Epidermal melanocyte (primary cell): ENCODE measurements around the gene FCMR.
A peak's percentile ranks its signal among the peaks of the same experiment; 100 is the strongest.
"Not testable (repeated sequence)": the region's sequence is repeated elsewhere in the genome, so short reads cannot be mapped to it uniquely, and the experiment has no call there.

Source experiments
- DNase-seq: peaks from one replicate; pipeline ENCODE4 v3.0.0; 2011; ENCODE audit warnings: low spot score; ENCODE audit not compliant: insufficient read length

Gene FCMR

DNA sequence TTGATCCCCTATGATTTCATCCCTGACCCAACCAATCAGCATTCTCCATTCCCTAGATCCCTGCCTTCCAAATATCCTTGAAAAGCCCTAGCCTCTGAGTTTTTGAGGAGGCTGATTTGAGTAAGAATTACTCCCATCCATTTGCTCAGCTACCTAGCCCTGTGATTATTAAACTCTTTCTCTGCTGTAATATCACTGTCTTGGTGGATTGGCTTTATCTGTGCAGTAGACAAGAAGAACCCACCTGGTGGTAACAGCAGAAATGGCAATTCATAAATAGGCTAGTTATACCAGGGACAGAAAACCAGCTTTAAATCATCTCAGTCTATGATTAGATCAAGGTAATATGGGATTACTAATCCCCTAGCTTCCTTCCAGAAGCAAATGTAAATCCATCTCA lies 43.3 kb downstream of the FCMR start:
- no peak for DNase-seq

DNA sequence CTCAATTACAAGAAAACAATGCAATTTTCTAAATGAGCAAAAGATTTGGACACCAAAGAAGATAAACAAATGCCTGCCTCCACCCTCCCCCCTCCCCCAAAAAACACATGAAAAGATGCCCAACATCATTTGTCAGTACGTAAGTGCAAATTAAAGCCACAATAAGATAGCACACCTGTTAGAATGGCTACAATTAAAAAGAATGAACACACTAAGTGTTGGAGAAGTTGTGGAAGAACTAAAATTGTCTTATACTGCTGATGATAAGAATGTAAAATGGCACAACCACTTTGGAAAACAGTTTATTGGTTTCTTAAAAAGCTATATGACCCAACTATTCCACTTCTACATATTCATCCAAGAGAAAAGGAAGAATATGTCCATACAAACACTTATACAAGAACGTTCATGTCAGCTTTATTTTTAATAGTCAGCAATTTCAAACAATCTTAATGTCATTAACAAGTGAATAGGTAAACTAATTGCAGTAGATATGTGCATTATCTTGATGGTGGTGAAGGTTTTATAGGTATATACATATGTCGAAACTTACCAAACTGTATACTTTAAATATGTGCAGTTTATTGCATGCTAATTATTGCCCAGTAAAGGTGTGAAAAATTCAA lies 45.9 kb downstream of the FCMR start:
- no peak for DNase-seq

DNA sequence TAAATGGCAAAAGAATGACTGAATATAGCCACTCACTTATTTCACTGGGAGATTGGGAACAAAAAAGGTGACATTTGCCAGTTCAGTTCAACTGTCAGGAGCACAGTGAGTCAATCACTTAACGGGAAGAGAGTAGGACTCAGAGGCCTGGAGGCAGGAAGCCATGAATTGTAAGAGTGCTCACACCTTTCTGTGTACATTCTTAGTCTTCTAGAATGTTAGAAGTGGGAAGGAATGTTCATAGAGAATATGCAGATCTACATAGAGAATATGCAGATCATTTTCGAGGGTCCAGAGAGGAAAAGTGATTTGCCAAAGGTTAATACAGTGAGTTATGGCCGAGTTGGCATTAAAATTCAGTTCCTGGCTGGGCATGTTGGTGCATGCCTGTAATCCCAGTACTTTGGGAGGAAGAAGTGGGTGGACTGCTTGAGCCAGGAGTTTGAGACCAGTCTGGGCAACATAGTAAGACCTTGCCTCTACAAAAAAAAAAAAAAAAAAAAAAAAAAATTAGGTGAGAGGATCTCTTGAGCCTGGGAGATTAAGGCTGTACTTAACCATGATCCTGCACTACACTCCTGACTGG lies 48.0 kb downstream of the FCMR start:
- DNase-seq: no peak

DNA sequence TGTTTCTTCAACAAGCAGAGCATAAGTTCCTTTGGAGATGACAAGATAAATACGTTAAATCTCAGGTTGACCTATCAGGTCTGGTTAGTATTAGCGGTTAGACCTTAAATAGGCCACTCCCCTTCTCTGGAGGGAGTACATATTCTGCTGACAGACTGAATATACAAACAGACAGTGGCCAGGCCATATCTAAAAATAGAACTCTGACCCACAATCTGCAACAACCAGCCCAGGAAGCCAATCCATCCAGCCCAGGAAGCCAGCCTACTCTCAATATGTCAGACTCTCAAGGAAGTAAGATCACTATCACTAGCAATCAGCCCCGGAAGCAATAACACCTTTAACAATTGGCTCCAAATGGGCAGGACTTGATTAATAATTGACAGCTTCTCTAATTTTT lies 49.6 kb downstream of the FCMR start:
- no peak for DNase-seq

DNA sequence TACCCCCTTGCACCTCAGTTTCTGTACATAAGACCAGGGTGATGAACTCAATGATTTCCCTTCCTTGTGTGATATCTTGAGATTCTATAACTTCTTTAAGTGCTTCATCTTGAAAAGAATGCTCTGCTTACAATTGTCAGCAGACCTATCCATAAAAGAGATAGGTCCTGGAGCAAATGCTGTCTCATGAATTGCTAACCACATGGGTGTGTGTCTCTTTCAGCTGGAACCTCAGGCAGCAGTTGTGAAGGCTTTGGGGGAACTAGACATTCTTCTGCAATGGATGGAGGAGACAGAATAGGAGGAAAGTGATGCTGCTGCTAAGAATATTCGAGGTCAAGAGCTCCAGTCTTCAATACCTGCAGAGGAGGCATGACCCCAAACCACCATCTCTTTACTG lies 53.5 kb downstream of the FCMR start:
- no peak for DNase-seq

DNA sequence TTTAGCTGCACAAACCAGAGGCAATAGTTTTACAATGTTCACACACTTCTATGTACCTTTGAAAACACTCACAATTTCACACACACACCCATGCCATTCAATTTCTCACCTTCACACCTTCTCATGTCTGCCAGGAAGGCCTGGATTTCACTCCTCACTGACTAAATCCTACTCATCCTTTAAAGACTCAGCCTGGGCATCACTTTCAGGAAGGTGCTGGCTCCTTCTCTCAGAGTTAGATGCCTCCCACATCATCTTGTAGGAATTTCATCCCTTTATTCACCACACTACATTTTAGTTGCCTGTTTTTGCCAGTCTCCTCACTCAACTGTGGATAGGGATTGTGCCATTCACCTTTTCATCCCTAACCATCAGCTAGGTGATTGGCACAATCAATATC lies 54.0 kb downstream of the FCMR start:
- no peak for DNase-seq

DNA sequence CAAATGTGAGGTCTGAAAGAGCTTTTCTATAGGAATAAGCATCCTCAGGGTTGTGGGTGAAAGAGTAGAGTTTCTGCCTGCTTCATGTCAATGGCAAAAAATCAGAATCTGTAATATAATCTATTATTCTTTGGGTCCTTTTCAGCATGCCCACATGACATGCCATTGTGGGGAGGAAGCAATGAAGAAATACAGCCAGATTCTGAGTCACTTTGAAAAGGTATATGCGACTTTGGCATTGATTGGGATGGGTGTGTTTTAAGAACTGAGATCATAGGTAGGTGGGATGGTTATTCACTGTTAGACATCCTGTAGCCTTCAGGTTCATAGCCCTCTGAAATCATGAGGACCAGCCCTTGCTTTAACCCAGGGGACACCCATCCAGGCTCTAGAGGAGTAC lies 54.5 kb downstream of the FCMR start:
- DNase-seq: no peak

DNA sequence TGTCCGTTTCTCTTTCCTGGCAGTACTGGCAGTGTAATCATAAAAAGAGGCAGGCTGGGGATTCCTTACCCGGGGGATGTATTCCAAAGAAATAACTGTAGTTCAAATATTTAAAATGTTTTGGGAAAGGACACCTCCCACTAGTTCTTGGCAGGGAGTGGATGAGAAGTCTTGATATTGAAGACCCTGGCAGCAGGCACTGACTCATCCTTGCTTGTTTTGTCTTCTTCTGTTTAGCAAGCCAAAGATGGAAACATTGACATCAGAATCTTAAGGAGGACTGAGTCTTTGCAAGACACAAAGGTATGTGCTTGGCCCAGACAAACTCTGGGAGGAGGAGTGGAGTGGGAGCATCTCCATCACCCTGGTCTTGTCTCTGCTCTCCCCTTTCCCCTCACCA lies 55.7 kb downstream of the FCMR start:
- no peak for DNase-seq

DNA sequence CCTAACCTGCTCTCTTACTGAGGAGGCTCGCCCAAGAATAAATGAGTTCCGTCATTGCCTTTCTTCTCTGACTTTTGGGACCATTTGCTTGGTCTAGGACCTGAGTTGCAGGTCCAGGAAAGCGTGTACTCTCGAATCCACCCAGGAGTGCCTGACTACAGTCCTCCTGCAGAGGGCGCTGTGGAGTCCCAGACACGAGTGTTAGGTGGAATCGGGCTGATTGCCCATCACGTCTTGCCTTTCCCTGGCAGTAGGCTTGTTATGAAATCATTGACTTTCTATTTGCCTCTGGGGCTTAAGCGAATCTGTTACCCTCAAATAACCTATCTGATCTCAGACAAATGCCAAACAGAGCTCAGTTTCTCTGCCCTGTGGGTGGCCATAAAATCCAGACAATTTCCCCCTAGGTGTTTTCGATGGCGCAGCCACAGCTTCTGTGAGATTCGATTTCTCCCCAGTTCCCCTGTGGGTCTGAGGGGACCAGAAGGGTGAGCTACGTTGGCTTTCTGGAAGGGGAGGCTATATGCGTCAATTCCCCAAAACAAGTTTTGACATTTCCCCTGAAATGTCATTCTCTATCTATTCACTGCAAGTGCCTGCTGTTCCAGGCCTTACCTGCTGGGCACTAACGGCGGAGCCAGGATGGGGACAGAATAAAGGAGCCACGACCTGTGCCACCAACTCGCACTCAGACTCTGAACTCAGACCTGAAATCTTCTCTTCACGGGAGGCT lies 56.6 kb downstream of the FCMR start, which contains the start of gene IL20:
TSS of gene IL20 (plus strand) at position 685 of the 733 bp plus-strand sequence. CDS start 230 bp downstream, outside the sequence.
- peak; percentile 19 for DNase-seq

DNA sequence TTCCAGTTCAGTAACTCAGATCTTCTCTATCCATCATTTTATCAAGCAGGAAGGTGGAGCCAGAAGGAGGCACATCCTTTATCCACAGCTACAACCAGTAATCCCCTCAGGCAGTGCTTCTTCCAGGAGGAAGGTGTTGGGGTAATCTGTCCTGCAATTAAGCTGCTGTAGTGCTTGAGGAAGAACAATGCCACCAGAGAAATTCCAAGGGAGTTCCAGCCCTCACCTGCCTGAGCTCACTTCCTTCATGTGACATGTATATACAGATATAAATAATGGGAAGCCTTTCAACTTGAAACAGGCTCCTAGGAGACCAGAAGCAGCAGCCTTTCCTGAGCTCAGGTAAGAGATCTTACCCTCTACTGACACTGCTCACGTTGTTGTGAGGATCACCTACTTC lies 58.5 kb downstream of the FCMR start:
- no peak for DNase-seq

DNA sequence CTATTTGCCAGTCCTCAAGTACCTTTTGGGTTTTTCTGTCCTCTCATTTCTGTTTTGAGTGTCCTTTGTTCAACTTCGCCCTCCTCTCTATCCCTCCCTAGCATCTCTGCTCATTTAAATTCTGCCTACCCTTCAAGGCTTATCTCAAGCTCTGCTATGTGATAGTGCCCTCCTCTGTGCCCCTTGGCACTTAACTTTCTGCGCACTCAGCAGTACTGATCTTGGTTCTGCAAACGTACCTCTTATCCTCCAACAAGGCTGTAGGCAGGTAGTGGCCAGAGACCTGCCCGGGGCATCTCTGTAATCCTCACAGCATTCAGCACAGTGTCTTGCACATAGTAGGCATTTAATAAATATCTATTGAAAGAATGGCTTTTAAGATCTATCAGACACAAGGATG lies 61.6 kb downstream of the FCMR start:
- no peak for DNase-seq

DNA sequence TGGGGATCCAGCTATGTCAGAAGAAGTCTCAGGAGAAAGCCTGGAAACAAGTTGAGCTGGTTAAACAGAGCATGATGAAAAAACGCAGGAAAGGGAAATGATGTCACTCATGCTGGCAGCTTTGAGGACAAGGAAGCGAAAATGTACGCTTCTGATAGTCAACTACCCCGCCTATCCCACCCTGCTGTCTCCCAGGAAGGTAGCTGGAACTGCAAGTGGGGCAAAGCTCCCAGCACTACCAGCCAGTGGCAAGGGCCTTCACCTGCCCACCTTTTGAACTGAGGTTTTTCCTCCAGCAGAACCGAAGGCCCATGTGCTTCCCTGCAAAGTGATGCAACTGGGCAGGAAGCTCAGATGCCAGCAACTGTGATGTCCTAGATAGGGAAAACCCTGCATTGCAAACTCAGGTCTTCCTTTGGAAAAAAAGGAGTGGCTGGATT lies 62.6 kb downstream of the FCMR start:
- no peak for DNase-seq

DNA sequence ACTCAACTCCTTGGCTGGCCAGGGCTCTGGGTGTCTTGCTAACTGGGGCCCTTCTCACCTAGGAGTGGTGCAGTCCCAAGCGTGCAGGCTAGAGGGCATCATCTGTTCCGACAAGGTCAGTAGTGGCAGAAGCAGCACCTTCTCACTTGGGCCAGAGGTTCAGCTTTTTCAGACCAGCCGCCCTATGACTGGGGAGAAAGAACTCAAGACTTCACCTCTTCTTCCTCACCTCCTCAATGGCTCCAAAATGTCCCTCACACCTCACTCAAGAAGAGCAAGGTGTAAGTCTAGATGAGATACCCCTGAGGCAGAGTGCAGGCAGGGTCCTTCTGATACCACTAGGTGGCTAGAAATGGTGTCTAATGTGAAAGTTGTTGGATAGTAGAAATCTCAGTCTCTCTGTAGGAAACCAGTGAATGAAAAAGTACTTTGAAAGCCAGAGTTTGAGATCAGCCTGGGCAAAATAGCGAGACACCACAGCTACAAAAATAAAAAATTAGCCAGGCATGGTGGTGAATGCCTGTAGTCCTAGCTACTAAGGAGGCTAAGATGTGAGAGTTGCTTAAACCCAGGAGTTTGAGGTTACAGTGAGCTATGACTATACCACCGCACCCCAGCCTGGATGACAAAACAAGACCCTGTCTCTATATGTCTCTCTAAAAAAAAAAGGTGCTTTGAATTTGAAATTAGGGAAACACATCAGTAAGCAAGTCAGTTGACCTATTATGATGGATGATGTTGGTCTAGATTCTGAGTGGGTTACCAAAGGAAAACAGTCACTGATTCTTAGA lies 64.9 kb downstream of the FCMR start:
- DNase-seq: no peak

DNA sequence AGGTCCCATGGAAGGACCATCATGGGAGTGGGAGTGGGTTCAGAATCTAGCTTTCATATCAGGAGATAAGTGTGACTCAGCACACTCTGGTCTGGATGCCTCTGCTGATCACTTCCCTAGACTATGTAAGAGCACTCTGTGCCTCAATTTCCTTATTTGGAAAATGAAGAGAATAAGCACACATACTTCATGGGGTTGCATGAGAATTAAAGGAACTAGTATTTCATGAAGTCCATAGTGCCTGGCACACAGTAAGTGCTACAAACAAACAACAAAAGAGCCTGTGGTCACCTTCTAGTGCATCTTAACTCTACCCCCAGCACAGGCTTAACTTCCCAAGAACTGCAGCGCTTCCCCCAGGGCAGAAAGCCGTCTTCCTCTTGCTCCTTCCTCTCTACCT lies 65.9 kb downstream of the FCMR start:
- DNase-seq: no peak

DNA sequence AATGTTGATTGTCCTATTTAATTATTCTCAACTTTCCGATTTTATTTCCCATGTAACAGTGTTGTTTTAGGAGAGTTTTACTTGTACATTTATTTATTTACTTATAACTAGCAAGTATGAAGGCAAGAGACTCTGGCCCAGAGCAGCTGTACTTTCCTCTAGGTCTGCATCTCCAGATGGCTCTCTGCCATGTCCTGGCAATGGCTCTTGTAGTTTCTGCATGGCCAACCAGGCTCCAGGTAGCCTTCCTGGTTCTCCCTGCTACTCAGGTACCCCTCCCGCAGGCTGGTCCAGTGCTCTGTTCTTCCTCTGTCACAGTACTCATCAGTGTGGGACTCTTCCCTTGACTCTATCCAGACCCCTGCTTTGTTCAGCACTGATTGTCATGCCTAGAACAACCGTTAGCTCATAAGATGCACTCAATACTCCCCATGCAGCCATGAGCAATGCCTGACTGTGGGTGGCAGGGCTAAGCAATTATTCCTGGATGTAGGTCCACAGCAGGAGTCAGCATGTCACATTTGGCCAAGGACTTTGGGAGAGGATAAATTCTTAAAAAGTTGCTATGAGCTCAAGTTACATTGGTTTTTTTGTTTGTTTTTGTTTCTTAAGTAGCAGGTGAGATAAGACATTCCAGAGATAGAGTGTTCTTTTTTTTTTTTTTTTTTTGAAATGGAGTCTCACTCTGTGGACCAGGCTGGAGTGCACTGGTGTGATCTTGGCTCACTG lies 67.2 kb downstream of the FCMR start:
- DNase-seq: no peak

DNA sequence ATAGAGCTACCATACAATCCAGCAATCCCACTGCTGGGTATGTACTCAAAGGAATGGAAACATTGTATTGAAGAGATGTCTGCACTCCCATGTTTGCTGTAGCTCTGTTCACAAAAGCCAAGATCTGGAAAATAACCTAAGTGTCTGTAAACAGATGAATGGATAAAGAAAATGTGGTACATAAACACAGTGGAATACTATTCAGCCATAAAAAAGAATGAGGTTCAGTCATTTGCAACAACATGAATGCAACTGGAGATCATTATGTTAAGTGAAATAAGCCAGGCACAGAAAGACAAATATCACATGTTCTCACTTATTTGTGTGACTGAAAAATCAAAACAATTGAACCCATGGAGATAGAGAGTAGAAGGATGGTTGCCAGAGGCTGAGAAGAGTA lies 68.0 kb downstream of the FCMR start:
- not testable (repeated sequence) for DNase-seq
